H1 (cell line): ENCODE data around the gene TP53I11. TPM values are rescaled to one million over a fixed set of nuclear protein-coding genes. Genes with fewer than 3 reads are reported as not detected.
A peak's percentile ranks its signal among the peaks of the same experiment; 100 is the strongest.

ENCODE experiments used
- CTCF ChIA-PET: fragments of 300-600 bp; sonication (Branson Sonifier 250); formaldehyde crosslinking; loops from one replicate; lab custom pipeline; 2021; ENCODE audit not compliant: partially characterized antibody; lab: Charles Lee
- POLR2A ChIA-PET: fragments of 300-600 bp; sonication (Branson Sonifier 250); formaldehyde crosslinking; loops from one replicate; lab custom pipeline; 2021; ENCODE audit warnings: inconsistent platforms; ENCODE audit not compliant: partially characterized antibody; lab: Charles Lee
- DNase-seq, 2 experiments: peaks; one replicate each; pipeline versions ENCODE4 v3.0.0 to v3.0.0-alpha.2; 2010 to 2022; ENCODE audit warnings: low spot score in 2 of 2, low read depth in 1 of 2, mixed read lengths in 1 of 2
- FAIRE-seq: peaks from 2 replicates; lab custom pipeline; 2011; peaks lifted over from hg19 to GRCh38; lab: Jason Lieb, UNC
- H2AFZ ChIP-seq: 2 replicates; pipeline ENCODE4 v1.8.1; 2012; ENCODE audit warnings: low read length, inconsistent platforms
- H2AK5ac ChIP-seq: 2 replicates; pipeline ENCODE4 v1.6.1; 2013; ENCODE audit warnings: low read depth, low read length
- H2BK120ac ChIP-seq: replicated peaks from 2 replicates; pipeline ENCODE3; 2013; ENCODE audit warnings: low read depth, low read length, inconsistent platforms
- H2BK12ac ChIP-seq: 2 replicates; pipeline ENCODE4 v1.6.1; 2013; ENCODE audit warnings: low read depth, low read length
- H2BK15ac ChIP-seq: 2 replicates; pipeline ENCODE4 v1.6.1; 2013; ENCODE audit warnings: low read length
- H2BK20ac ChIP-seq: 2 replicates; pipeline ENCODE4 v1.6.1; 2013; ENCODE audit warnings: low read length
- H2BK5ac ChIP-seq: 2 replicates; pipeline ENCODE4 v1.6.1; 2013; ENCODE audit warnings: low read depth, low read length
- H3K14ac ChIP-seq: 2 replicates; pipeline ENCODE4 v1.6.1; 2013; ENCODE audit warnings: inconsistent platforms; ENCODE audit not compliant: insufficient read length
- H3K18ac ChIP-seq: 2 replicates; pipeline ENCODE4 v1.6.1; 2013; ENCODE audit warnings: low read length; ENCODE audit errors: extremely low read depth
- H3K23ac ChIP-seq: 2 replicates; pipeline ENCODE4 v1.6.1; 2013; ENCODE audit warnings: inconsistent platforms; ENCODE audit not compliant: insufficient read length
- H3K23me2 ChIP-seq: 2 replicates; pipeline ENCODE4 v1.6.1; 2013; ENCODE audit warnings: low read depth, low read length
- H3K27ac ChIP-seq: 2 replicates; pipeline ENCODE4 v1.6.1; 2011; ENCODE audit warnings: low read depth, low read length, inconsistent platforms
- H3K27me3 ChIP-seq, 4 experiments: replicated peaks in 1 of 4; 1 replicate in 1 of 4; 2 replicates in 3 of 4; pipeline versions ENCODE4 v1.6.1 to v1.8.1; 2011 to 2013; ENCODE audit warnings: low read length in 3 of 4, mild to moderate bottlenecking in 3 of 4, inconsistent platforms in 2 of 4, mixed read lengths in 2 of 4, moderate library complexity in 1 of 4; ENCODE audit not compliant: control insufficient read depth in 3 of 4, insufficient read depth in 3 of 4; ENCODE audit errors: extremely low read depth in 1 of 4
- H3K36me3 ChIP-seq, 4 experiments: 2 replicates each; pipeline versions ENCODE4 v1.6.1 to v1.8.1; 2011 to 2013; ENCODE audit warnings: mild to moderate bottlenecking in 4 of 4, low read length in 3 of 4, moderate library complexity in 2 of 4, control low read depth in 1 of 4, inconsistent platforms in 1 of 4; ENCODE audit not compliant: insufficient read depth in 4 of 4, control insufficient read depth in 2 of 4
- H3K4ac ChIP-seq: replicated peaks from 2 replicates; pipeline ENCODE3; 2013; ENCODE audit warnings: low read length, low read depth, mixed read lengths, inconsistent platforms; ENCODE audit not compliant: insufficient read length
- H3K4me1 ChIP-seq, 4 experiments: replicated peaks in 1 of 4; 1 replicate in 1 of 4; 2 replicates in 3 of 4; pipeline versions ENCODE4 v1.6.1 to v1.8.1; 2011 to 2013; ENCODE audit warnings: low read length in 3 of 4, inconsistent platforms in 2 of 4, mixed read lengths in 1 of 4; ENCODE audit not compliant: insufficient read depth in 4 of 4, control insufficient read depth in 3 of 4
- H3K4me2 ChIP-seq, 2 experiments: 2 replicates each; pipeline versions ENCODE4 v1.6.1 to v1.8.1; 2011 to 2013; ENCODE audit warnings: low read depth in 2 of 2, low read length in 2 of 2, control low read depth in 1 of 2, inconsistent platforms in 1 of 2, mild to moderate bottlenecking in 1 of 2; ENCODE audit not compliant: insufficient read depth in 1 of 2
- H3K4me3 ChIP-seq, 4 experiments: fragments of 200-600, 300-600 bp in 1 of 4; sonication (generic), shearing (Covaris generic), sonication (Bioruptor Twin) in 1 of 4; 2 replicates each; pipeline versions ENCODE4 v1.5.1 to v1.8.1; 2011 to 2016; ENCODE audit warnings: low read length in 4 of 4, low read depth in 3 of 4, control low read depth in 2 of 4, inconsistent platforms in 2 of 4, mild to moderate bottlenecking in 2 of 4, mixed read lengths in 1 of 4, moderate library complexity in 1 of 4; ENCODE audit not compliant: insufficient read depth in 2 of 4; ENCODE audit errors: extremely low read depth in 1 of 4
- H3K56ac ChIP-seq: replicated peaks from 2 replicates; pipeline ENCODE3; 2013; ENCODE audit warnings: low read depth, mild to moderate bottlenecking, mixed read lengths, low read length, inconsistent platforms; ENCODE audit not compliant: insufficient read length
- H3K79me1 ChIP-seq: 2 replicates; pipeline ENCODE4 v1.6.1; 2013; ENCODE audit warnings: low read depth, low read length, control low read depth
- H3K79me2 ChIP-seq, 2 experiments: 2 replicates each; pipeline versions ENCODE4 v1.6.1 to v1.8.1; 2012 to 2013; ENCODE audit warnings: low read length in 2 of 2, mild to moderate bottlenecking in 2 of 2, inconsistent platforms in 1 of 2; ENCODE audit not compliant: insufficient read depth in 2 of 2, control insufficient read depth in 1 of 2
- H3K9ac ChIP-seq, 4 experiments: replicated peaks in 1 of 4; 1 replicate in 1 of 4; 2 replicates in 3 of 4; pipeline versions ENCODE4 v1.6.1 to v1.8.1; 2011 to 2013; ENCODE audit warnings: low read depth in 3 of 4, low read length in 3 of 4, control low read depth in 2 of 4, mild to moderate bottlenecking in 2 of 4, moderate library complexity in 2 of 4, inconsistent platforms in 1 of 4; ENCODE audit errors: extremely low read depth in 1 of 4
- H3K9me3 ChIP-seq, 2 experiments: 2 replicates each; pipeline versions ENCODE4 v1.6.1 to v1.8.1; 2012 to 2013; ENCODE audit warnings: mild to moderate bottlenecking in 2 of 2, moderate library complexity in 2 of 2, control low read depth in 1 of 2, inconsistent platforms in 1 of 2, low read depth in 1 of 2, low read length in 1 of 2, mixed read lengths in 1 of 2; ENCODE audit not compliant: insufficient read depth in 2 of 2
- H4K20me1 ChIP-seq, 2 experiments: replicated peaks in 1 of 2; 2 replicates each; pipeline versions ENCODE3 to v1.8.1; 2011 to 2013; ENCODE audit warnings: inconsistent platforms in 2 of 2, low read length in 2 of 2, mild to moderate bottlenecking in 1 of 2; ENCODE audit not compliant: insufficient read depth in 2 of 2, control insufficient read depth in 1 of 2
- H4K5ac ChIP-seq: 2 replicates; pipeline ENCODE4 v1.6.1; 2013; ENCODE audit warnings: low read length, low read depth, mixed read lengths, inconsistent platforms; ENCODE audit not compliant: insufficient read length
- H4K8ac ChIP-seq: 2 replicates; pipeline ENCODE4 v1.8.0; 2013; ENCODE audit warnings: mild to moderate bottlenecking, moderate library complexity, low read length, inconsistent platforms; ENCODE audit not compliant: insufficient read depth; ENCODE audit errors: extremely low read depth
- H4K91ac ChIP-seq: replicated peaks from 2 replicates; pipeline ENCODE3; 2013; ENCODE audit warnings: low read length, mixed read lengths, inconsistent platforms; ENCODE audit not compliant: insufficient read length
- GABPA ChIP-seq: IDR thresholded peaks from 2 replicates; pipeline ENCODE4 v1.6.1; 2011; ENCODE audit warnings: mild to moderate bottlenecking, low read length, moderate library complexity, borderline replicate concordance; ENCODE audit not compliant: insufficient read depth
- GTF2F1 ChIP-seq: IDR thresholded peaks from 2 replicates; pipeline ENCODE4 v1.6.1; 2012; ENCODE audit warnings: low read depth, low read length, improper control_type of control experiment, borderline replicate concordance
- MAFK ChIP-seq: IDR thresholded peaks from 2 replicates; pipeline ENCODE4 v1.6.1; 2012; ENCODE audit warnings: low read depth, mild to moderate bottlenecking, improper control_type of control experiment, low read length
- RBBP5 ChIP-seq: IDR thresholded peaks from 2 replicates; pipeline ENCODE4 v1.7.1; 2012; ENCODE audit warnings: low read depth, mild to moderate bottlenecking, inconsistent platforms, low read length, moderate library complexity, borderline replicate concordance
- RNF2 ChIP-seq: fragments of 200-900, 300-1000 bp; sonication (generic); IDR thresholded peaks from 2 replicates; pipeline ENCODE4 v1.7.1; 2016; ENCODE audit warnings: borderline replicate concordance, low read depth, mild to moderate bottlenecking, antibody characterized with exemption, low read length; ENCODE audit not compliant: poor library complexity, severe bottlenecking; ENCODE audit errors: missing control alignments
- SIRT6 ChIP-seq: IDR thresholded peaks from one replicate; pipeline ENCODE4 v1.7.1; 2012; ENCODE audit warnings: low read length, inconsistent platforms
- SIX5 ChIP-seq: IDR thresholded peaks from 2 replicates; pipeline ENCODE4 v1.6.1; 2011; ENCODE audit warnings: mild to moderate bottlenecking, low read depth, low read length
- YY1 ChIP-seq: IDR thresholded peaks from 2 replicates; pipeline ENCODE4 v1.6.1; 2011; ENCODE audit warnings: low read depth, mild to moderate bottlenecking, low read length
- WGBS, 2 experiments: shearing (Covaris generic) in 1 of 2; methylation state at CpG; one replicate each; pipeline versions ENCODE4 v1.1.6 to v1.1.7; 2013 to 2015; ENCODE audit warnings: low lambda C conversion rate in 2 of 2, mixed read lengths in 2 of 2, inconsistent platforms in 1 of 2, low coverage in 1 of 2, missing lambda C conversion rate in 1 of 2; ENCODE audit not compliant: insufficient replicate concordance in 2 of 2, insufficient coverage in 1 of 2, insufficient read length in 1 of 2; ENCODE audit errors: extremely low coverage in 1 of 2, missing lambda C conversion rate in 1 of 2; 5-methylcytosine and 5-hydroxymethylcytosine counted together
- polyA plus RNA-seq, 7 experiments: library from polyadenylated mRNA; depleted of rRNA in 3 of 7; stranded (reverse) in 5 of 7; unstranded in 2 of 7; fragments of >200 nt in 5 of 7; fragments of 200-250 nt in 2 of 7; gene quantifications; 1 replicate in 5 of 7; 2 replicates in 1 of 7; 4 replicates in 1 of 7; pipeline versions ENCODE4 v1.2.1 to v1.2.3, GENCODE V29; 2011 to 2013; ENCODE audit warnings: missing spikeins in 2 of 7, mixed read lengths in 2 of 7
- total RNA-seq: library from RNA; stranded (reverse); fragmentation: NEBNext Ultra II Directional; extraction: Animal tissue kit (Norgen Biotek cat#: 25700); gene quantifications from 2 replicates; pipeline ENCODE4 v1.2.1, GENCODE V29; 2021
- TF ChIP-seq, protein P1 (sequence below): IDR thresholded peaks from 2 replicates; pipeline ENCODE4 v1.6.1; 2011; ENCODE audit warnings: low read length, improper control_type of control experiment

Gene TP53I11
- total and polyA plus RNA-seq, 2 of the 8 experiments (the other 6 are each of a cell fraction or from before 2014, with no cell fraction given): 34.0 to 46.3 TPM

DNA sequence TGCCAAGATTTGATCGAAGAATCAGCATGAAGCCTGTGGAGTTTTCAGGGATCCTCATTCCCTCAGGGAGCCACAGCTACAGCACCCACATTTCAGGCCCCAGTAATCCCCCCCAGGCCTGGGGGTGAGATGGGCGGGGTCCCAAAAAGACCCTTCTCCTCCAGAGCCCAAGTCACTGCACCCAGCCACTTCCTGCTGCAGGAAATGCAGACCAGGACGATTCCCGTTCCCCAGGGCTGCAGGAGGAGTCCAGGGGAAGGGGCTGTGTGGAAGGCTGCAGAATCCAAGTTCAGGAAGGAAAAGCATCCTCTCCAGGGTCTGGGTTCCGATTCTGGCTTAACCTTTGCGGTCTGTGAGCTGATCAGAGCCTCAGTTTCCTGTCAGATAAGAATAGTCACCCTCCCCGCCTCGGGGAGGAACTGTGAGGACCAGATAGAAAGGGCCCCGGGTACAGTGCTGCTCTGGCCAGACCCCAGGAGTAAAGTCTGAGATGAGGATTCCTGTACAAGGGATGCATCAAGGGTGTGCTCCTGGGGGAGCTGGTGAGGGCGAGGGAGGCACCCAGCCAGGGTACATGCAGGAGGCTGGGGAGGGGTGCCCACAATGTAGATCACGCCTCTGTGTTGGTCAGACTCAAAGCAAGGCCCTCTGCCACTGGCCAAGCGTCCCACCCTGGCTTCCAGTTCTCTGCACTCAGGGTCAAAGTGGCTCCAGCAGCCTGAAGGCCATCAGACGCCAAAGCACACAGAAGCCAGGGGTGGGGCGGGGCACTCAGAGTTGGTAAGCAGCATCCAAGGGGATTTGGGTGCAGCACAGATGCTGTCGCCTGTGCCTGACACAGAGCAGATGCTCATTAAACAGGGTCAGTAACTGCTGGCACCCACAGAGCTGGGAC lies 30.1 kb upstream of the TP53I11 start:
- H2BK15ac ChIP-seq: no peak overlapping the region; the same call in 1 of the 2 replicates
- no peak overlapping the region for H2BK5ac ChIP-seq
- POLR2A ChIA-PET: interaction anchor here (0.9 to 4.8 kb wide), 4 partner anchors 9 to 44 kb away, joined by 3 to 16 read pairs (median 4); no protein-coding TSS in a partner anchor
- H3K4me1 ChIP-seq: peaks cover 0 to 27% (median 15%) of the 10 kb centered on the region in 4 experiments; a peak in 6 of 7 replicates
- no peak overlapping the region for H3K23ac ChIP-seq
- no peak overlapping the region for H3K9ac ChIP-seq
- no peak overlapping the region for H4K91ac ChIP-seq
- peaks cover 0 to 5% of the 10 kb centered on the region in 2 experiments for H4K20me1 ChIP-seq
- H4K8ac ChIP-seq: no peak overlapping the region
- no peaks in the 10 kb centered on the region for H3K79me2 ChIP-seq
- no peak overlapping the region for H4K5ac ChIP-seq
- 88% methylated on average over 14 of the region's 15 CpGs; no CpG with 5 or more reads in 1 of the 2 experiments for WGBS, 2 experiments
- H3K4me2 ChIP-seq: no peak overlapping the region
- no peak overlapping the region for H3K27ac ChIP-seq
- H3K23me2 ChIP-seq: peaks cover 6% of the 10 kb centered on the region
- no peaks in the 10 kb centered on the region for H3K79me1 ChIP-seq
- peak overlapping the region; percentile 82; the same call in 1 of the 2 replicates for H2AK5ac ChIP-seq
- no peak overlapping the region for H3K4ac ChIP-seq
- H3K56ac ChIP-seq: no peak overlapping the region
- peak overlapping the region; percentile 3; the same call in 1 of the 2 replicates for H2BK12ac ChIP-seq
- no peak overlapping the region for H3K14ac ChIP-seq
- CTCF ChIA-PET: interaction anchor here (0.9 to 38.2 kb wide), 8 partner anchors 8 to 124 kb away, joined by 3 to 731 read pairs (median 24); no protein-coding TSS in a partner anchor
- no peak overlapping the region for H3K4me3 ChIP-seq
- H3K9me3 ChIP-seq: no peaks in the 10 kb centered on the region
- H3K18ac ChIP-seq: 0 out of 2 replicates have a peak overlapping the region, but pooled peaks have one; percentile 21
- H3K36me3 ChIP-seq: no peaks in the 10 kb centered on the region
- no peak overlapping the region for H2AFZ ChIP-seq
- H3K27me3 ChIP-seq: no peaks in the 10 kb centered on the region
- no peak for DNase-seq
- no peak overlapping the region for H2BK120ac ChIP-seq
- H2BK20ac ChIP-seq: 0 out of 2 replicates have a peak overlapping the region, but pooled peaks have one; percentile 38
- no peak for FAIRE-seq
- no peak for TF ChIP-seq SIRT6
- no peak for TF ChIP-seq SIX5
- no peak for TF ChIP-seq GTF2F1
- TF ChIP-seq GABPA: no peak
- TF ChIP-seq RNF2: no peak
- TF ChIP-seq, protein P1, sequence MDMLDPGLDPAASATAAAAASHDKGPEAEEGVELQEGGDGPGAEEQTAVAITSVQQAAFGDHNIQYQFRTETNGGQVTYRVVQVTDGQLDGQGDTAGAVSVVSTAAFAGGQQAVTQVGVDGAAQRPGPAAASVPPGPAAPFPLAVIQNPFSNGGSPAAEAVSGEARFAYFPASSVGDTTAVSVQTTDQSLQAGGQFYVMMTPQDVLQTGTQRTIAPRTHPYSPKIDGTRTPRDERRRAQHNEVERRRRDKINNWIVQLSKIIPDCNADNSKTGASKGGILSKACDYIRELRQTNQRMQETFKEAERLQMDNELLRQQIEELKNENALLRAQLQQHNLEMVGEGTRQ: no peak
- TF ChIP-seq YY1: no peak
- no peak for TF ChIP-seq RBBP5
- TF ChIP-seq MAFK: no peak
